Stimulated activated CD8-positive, alpha-beta memory T cell treated with anti-CD3 and anti-CD28 coated beads, Interleukin-15, amount 100 ng/mL, for 1 hour (primary cell): ENCODE results near the gene RNASEH1.

Source experiments
- DNase-seq: peaks from one replicate; pipeline ENCODE4 v3.0.0-alpha.2; 2020; ENCODE audit warnings: low read depth

The RNASEH1 gene

DNA sequence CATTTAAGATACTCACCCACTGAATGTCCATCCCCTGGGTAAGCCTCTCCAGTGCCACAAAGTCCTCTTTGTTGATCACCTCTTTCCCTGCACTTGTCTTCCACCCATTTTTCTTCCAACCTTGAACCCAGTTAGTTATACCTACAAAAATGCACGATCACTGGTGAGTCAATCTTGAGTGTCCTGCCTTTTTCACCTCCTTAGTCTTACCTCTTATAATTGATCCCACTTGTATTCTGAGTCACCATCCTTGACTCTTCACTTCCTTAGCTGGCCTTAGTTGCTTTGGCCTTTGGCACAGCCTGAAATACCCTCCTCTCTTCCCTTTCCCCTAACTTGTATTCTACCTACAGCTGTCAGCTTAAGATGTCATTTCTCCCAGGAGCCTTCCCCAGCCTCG lies 10.2 kb downstream of the RNASEH1 start:
- DNase-seq = no peak

GRCh38 chr2:3545788-3546478 lies 12.2 kb downstream of the RNASEH1 start:
- no peak for DNase-seq

DNA sequence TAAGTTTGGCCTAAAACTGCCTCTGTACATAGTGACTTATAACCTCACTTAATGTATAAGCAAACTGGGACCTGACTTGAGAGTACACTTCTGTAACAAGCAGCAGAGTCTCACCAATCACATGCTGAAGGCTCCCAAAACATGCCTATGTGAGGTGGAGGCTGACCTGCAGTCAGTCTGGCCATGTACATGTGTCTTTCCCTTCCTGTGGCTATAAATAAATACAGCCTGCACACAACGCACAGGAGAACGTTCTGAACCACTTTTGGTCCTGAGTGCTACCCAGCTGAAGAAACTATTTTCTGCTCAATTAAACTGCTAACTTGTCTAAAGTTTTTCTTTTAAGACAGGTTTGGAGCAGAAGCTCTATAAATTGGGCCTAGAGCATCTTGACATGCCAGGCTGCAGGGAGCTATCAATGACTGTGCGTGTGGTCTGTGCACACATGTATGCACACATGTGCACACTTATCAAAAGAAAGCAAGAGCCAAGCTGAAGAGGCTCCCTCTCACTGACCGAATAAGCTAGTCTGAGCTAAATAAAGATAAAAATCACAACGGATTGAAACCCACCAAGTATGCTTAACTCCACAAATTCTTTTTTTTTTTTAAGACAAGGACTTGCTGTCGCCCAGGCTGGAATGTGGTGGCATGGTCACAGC lies 15.0 kb downstream of the RNASEH1 start:
- no peak for DNase-seq

- no peak for DNase-seq
Observed at GRCh38 chr2:3542107-3542506, 16.0 kb downstream of the RNASEH1 start.

- DNase-seq = no peak
Observed at GRCh38 chr2:3539836-3540235, 18.3 kb downstream of the RNASEH1 start.

- no peak for DNase-seq
Observed at GRCh38 chr2:3536682-3537632, 21.2 kb downstream of the RNASEH1 start.

DNA sequence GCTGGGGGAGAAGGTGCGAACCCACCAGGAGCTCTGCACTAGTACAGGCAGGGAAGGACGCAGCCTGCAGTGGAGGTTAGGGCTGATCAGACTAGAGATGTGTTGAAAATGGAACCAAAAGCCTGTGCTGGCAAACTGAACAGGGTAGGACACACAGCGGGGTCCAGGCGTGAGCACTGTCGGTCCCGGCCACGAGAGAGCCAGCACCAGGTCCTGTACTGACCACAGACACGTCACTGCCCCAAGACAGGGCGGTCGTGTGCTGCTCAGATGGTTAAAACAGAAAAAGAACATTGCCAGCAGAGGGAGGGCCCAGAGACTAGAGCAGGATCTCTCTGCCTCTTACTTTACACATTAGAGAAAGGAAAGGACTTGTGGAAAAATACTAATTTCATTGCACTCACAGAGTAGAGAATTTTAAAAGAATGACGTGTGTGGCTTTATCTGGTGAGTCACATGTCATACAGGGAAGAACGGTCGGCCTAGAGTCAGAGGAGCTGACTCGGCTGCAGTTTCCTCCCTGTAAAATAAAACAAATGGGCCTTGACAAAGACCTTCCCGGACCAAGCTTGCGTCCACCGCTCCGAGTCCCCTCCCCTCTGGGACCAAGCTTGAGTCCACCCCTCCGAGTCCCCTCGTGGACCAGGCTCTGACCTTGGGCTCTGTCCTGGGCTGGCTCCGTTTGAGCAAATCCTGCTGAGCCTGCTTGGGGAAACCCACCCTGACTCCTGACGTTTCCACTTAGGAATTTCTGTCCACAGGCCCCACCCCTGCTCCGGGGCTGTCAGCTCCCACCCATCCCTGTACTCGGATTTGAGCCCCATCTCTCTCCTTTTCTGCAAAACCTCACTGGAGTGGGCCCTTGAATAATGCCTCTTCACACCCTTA lies 22.1 kb downstream of the RNASEH1 start:
- no peak for DNase-seq

GRCh38 chr2:3535467-3535793 lies 22.7 kb downstream of the RNASEH1 start:
- DNase-seq = no peak

DNA sequence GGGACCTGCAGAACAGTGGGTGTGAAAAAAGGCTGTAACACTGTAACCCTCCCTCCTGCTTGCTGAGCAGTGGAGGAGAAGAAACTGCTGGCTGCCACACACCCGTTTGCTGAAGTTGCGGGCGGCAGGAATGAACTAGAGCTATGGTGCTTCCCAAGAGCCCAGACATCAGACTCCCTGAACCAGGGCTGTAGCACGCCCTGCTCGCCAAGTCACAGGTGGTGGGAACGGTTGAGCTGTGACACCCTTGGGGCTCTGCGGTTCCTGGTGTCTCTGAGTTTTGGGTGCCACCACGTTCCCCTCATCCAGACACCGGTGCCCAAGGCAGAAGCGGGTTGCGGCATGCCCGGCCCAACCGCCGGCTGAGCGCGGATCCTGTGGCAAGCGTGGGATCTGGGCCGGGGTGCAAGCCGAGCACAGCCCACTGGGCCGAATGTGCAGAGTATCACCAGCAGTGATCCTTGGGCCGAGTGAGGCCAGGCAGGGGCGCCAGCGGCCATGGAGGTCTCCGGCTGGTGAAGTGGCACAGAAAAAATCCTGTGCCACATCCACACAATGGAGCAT lies 23.8 kb downstream of the RNASEH1 start:
- no peak for DNase-seq

DNA sequence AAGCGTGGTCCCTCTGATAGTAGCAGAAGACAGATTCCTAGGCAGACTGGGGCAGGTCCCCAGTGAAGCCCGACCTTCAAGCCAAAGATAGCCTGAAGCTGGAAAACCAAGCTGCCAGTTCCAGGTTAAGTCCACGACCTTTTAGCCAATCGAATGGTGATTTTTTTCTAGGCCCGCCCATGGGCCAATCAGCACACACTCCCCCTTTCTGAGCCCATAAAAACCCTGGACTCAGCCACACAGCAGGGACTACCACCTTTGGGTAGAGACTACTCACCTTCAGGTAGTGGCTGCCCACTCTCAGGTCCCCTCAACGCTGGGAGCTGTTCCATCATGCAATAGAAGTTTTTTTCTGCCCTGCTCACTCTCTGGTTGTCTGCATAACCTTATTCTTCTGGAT lies 24.3 kb downstream of the RNASEH1 start:
- no peak for DNase-seq

DNA sequence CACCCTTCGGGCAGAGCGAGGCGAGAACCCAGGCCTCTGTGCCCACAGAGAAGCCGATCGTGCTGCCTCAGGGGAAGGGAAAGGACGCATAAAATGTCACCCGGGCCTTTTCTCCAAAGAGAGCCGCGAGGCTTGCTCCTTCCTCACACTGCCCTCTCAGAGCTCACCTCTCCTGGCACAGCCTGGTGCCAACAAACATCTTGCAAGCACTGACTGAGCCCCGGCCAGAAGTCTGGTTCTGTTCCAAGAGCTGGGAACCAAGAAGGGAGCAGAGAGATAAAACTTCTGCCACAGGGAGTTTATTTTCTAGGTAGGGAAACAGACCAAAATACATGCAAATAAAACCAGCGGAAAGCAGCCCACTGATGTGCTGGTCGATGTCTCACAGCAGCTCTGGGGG lies 25.2 kb downstream of the RNASEH1 start:
- DNase-seq = no peak

GRCh38 chr2:3529316-3530025 lies 28.7 kb downstream of the RNASEH1 start:
- no peak for DNase-seq

GRCh38 chr2:3527886-3528785 lies 30.0 kb downstream of the RNASEH1 start:
- DNase-seq = no peak

DNA sequence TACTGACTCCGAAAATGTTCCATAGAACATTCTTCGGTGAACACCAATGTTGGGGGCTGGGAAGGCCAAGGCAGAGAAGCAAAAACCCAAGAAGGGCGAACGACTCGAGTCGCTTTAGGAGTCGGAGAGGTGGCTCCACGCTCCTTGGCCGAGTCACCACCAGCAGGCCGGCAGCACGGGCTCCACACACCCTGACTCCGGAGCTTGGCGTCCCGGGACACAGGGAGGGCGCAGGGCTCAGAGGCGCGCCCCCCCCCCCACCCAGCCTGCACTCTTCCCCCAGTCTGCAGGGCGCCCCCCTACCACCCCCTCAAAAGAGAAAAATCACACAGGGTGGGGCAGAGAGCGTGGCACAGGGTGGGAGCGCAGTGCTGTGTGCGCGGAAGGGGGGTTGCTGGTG lies 31.3 kb downstream of the RNASEH1 start:
- DNase-seq = no peak

GRCh38 chr2:3523551-3524041 lies 34.5 kb downstream of the RNASEH1 start:
- no peak for DNase-seq

DNA sequence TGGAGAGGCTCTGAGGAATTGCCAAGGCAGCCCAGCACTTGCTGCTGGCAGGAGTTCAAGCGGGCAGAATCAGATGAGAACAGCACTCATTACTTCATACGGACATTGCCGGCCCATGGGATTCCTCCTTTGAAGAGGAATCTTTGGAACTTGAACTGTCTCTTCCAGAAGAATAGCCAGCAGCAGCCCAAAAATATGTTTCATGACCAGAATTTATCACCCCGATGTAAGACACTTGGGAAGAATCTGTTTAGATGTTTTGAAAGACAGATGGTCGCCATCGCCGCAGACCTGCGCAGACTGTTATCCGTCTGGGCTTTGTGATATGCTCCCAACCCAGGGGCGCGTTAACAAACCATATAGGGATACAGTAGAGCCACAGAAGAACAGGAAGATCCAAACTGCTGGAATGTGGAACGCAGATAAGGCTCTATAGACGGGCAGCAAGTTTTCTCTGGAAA lies 35.1 kb downstream of the RNASEH1 start:
- no peak for DNase-seq

DNA sequence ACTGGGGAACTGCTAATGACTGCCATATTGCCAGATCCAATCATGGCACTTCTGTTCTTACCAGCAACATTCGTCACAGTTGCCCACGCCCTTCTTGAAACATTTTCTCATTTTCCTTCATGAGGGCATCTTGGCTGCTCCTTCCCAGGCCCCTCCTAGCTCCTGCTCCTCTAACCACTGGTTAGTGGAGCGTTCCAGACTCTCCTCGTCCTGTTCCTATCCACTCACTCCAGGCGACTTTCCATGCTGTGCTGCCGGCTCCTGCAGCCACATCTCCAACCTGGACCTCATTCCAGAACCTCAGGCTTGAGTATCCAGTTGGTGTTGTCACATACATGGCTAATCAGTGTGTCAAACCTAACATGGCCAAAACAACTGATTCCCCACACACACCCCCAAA lies 37.5 kb downstream of the RNASEH1 start:
- no peak for DNase-seq

DNA sequence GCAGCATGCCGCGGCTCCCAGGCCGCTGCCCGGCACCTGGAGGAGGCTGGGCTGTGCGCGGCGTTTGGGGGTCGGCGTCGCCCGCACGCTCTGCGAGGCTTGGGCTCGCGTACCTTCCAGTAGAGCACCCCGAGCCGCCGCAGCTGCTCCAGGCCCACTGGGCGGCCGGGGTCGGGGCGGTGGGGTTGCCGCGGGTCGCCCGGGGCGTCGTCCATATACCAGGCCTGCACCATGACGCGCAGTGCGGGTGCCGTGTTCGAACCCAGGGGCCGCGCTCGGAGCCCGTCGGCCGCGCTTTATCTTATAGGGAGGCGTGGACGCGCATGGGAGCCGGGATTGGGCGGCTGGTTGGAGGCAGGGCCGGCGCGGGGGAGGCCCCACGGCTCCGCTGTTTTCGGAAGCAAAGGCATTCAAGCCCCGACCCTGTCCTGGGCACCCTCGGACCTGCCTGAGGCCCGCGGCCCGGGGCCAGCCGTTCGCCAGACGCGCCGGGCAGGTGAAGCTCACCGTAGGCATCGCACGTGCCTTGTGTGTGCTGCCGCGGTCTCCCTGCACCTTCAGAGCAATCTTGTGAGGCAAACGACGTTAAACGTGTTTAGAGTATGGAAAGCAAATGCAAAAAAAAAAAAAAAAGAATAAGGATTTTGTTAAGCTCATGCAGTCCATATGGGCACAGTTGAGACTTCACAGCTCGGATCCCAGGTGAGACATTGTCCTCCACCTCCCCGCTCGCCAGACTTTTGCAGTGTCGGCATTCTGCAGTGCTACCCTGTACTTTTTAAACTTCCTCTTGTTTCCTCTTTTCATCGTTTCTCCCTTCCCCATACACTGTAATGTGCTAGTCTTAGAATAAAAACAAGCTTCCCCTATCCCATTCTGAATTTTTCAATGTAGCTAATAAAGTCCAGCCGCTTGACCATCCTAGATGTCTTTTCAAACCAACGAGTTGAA lies 38.6 kb downstream of the RNASEH1 start, which contains the start of gene ADI1:
Gene ADI1 (minus strand): TSS at position 277 of the 951 bp plus-strand sequence. CDS start 44 bp downstream, at position 233.
- peak; percentile 31 for DNase-seq
